ENCODE measurements around the gene EFCAB6.

The EFCAB6 gene

GRCh38 chr22:43550024-43550620, 262.0 kb downstream of the EFCAB6 start:
- no peak for DNase-seq (ENCODE audit: low read depth, low spot score)

GRCh38 chr22:43546186-43546585, 265.9 kb downstream of the EFCAB6 start:
- no peak for DNase-seq (ENCODE audit: low read depth, low spot score)

GRCh38 chr22:43544289-43544673, 267.8 kb downstream of the EFCAB6 start:
- DNase-seq (ENCODE audit: low read depth, low spot score): no peak

- DNase-seq (ENCODE audit: low read depth, low spot score): no peak
Observed at GRCh38 chr22:43543522-43544288, 268.4 kb downstream of the EFCAB6 start.

GRCh38 chr22:43542681-43543521, 269.2 kb downstream of the EFCAB6 start:
- DNase-seq (ENCODE audit: low read depth, low spot score): no peak

GRCh38 chr22:43541462-43542407, 270.4 kb downstream of the EFCAB6 start:
- no peak for DNase-seq (ENCODE audit: low read depth, low spot score)

GRCh38 chr22:43541022-43541421, 271.1 kb downstream of the EFCAB6 start:
- no peak for DNase-seq (ENCODE audit: low read depth, low spot score)

GRCh38 chr22:43540529-43540923, 271.6 kb downstream of the EFCAB6 start:
- no peak for DNase-seq (ENCODE audit: low read depth, low spot score)

GRCh38 chr22:43539572-43540528, 272.3 kb downstream of the EFCAB6 start:
- DNase-seq (ENCODE audit: low read depth, low spot score): no peak

GRCh38 chr22:43537019-43537585, 275.0 kb downstream of the EFCAB6 start:
- no peak for DNase-seq (ENCODE audit: low read depth, low spot score)

- DNase-seq (ENCODE audit: low read depth, low spot score): no peak
Observed at GRCh38 chr22:43535741-43536140, 276.4 kb downstream of the EFCAB6 start.

GRCh38 chr22:43535336-43535735, 276.8 kb downstream of the EFCAB6 start:
- no peak for DNase-seq (ENCODE audit: low read depth, low spot score)

GRCh38 chr22:43534916-43535315, 277.2 kb downstream of the EFCAB6 start:
- no peak for DNase-seq (ENCODE audit: low read depth, low spot score)

GRCh38 chr22:43533656-43534428, 278.3 kb downstream of the EFCAB6 start:
- DNase-seq (ENCODE audit: low read depth, low spot score): no peak

GRCh38 chr22:43533156-43533530, 279.0 kb downstream of the EFCAB6 start:
- no peak for DNase-seq (ENCODE audit: low read depth, low spot score)

GRCh38 chr22:43532301-43533155, 279.6 kb downstream of the EFCAB6 start:
- DNase-seq (ENCODE audit: low read depth, low spot score): no peak

- DNase-seq (ENCODE audit: low read depth, low spot score): no peak
Observed at GRCh38 chr22:43531651-43532050, 280.5 kb downstream of the EFCAB6 start.

Data from activated naive CD8-positive, alpha-beta T cell treated with anti-CD3 and anti-CD28 coated beads, Interleukin-2, amount 50 U/mL, for 16 hours (primary cell).